Dermis microvascular lymphatic vessel endothelial cell (primary cell): ENCODE data around the gene SEZ6L. TPM values are rescaled to one million over a fixed set of nuclear protein-coding genes. Genes with fewer than 3 reads are reported as not detected.

Experiments used
- DNase-seq, 2 donors: peaks; one replicate each; pipeline versions ENCODE4 v3.0.0 to v3.0.0-alpha.2; 2010; ENCODE audit warnings: low read depth in 2 of 2
- total RNA-seq: library from RNA; depleted of rRNA; stranded (reverse); fragments of >200 nt; gene quantifications from 2 replicates; pipeline ENCODE4 v1.2.1, GENCODE V29; 2014

The SEZ6L gene
- total RNA-seq, 1 donor from 2014 or later: not detected

GRCh38 chr22:26417406-26417805, 248.1 kb downstream of the SEZ6L start:
- no peak for DNase-seq

- DNase-seq: no peak
Observed at GRCh38 chr22:26418620-26419019, 249.4 kb downstream of the SEZ6L start.

- DNase-seq: no peak
Observed at GRCh38 chr22:26426924-26427323, 257.7 kb downstream of the SEZ6L start.

GRCh38 chr22:26428515-26429457, 259.5 kb downstream of the SEZ6L start, which contains the start of gene ASPHD2:
Gene ASPHD2, plus strand, starts transcription at chr22:26429260. Its CDS starts 4,356 bp downstream, at chr22:26433616.
- DNase-seq: peak in 1 of 2 donors; percentile 63

- DNase-seq: peak in 1 of 2 donors; percentile 9
Observed at GRCh38 chr22:26429458-26430286, 260.4 kb downstream of the SEZ6L start.

- no peak for DNase-seq
Observed at GRCh38 chr22:26430600-26430999, 261.3 kb downstream of the SEZ6L start.

- peak in 1 of 2 donors; percentile 83 for DNase-seq
Observed at GRCh38 chr22:26431261-26431995, 262.2 kb downstream of the SEZ6L start.

GRCh38 chr22:26432619-26433311, 263.5 kb downstream of the SEZ6L start:
- no peak for DNase-seq
